Measurements from ENCODE around the gene ZFYVE21.

- TF ChIP-seq CTCF (conservative IDR thresholded peaks at IDR 0.05 in 1 of 2, IDR thresholded peaks at IDR 0.05 in 1 of 2; ENCODE audit: extremely low read depth in 1 of 2, insufficient read depth in 1 of 2, low read depth in 1 of 2, low read length in 2 of 2) (no peak), EZH2 (IDR thresholded peaks at IDR 0.05; ENCODE audit: borderline replicate concordance, low read length) (no peak)
These were observed 18.4 kb upstream of the ZFYVE21 start for GRCh38 chr14:103697206-103697602.
